ENCODE measurements around the gene TNRC6B. TPM values are rescaled to one million over a fixed set of nuclear protein-coding genes. Genes with fewer than 3 reads are reported as not detected.

Gene TNRC6B
- total and polyA plus RNA-seq, 4 experiments from 2014 or later: 27.3 to 155 (median 123) TPM

DNA sequence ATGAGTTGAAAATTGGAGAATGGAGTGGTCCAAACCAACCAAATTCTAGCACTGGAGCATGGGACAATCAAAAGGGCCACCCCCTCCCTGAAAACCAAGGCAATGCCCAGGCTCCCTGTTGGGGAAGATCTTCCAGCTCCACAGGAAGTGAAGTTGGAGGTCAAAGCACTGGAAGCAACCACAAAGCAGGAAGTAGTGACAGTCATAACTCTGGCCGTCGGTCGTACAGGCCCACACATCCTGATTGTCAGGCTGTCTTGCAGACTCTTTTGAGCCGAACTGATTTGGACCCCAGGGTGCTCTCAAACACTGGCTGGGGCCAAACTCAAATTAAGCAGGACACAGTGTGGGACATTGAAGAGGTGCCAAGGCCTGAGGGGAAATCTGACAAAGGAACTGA is 88.1 kb downstream of the TNRC6B start:
- POLR2A ChIA-PET (ENCODE audit: partially characterized antibody): interaction anchor here (0.6 kb wide), 1 partner anchor 40 kb away, joined by 4 read pairs; no protein-coding TSS in a partner anchor
- intact Hi-C loops (cut with micrococcal nuclease): no loop called here
- H3K9me3 Mint-ChIP-seq: peaks cover 0 to 2% (median 0%) of the 10 kb centered on the region in 8 donors
- peak overlapping the region in 6 of 7 donors; percentile 10 to 90 (median 68) for H3K27ac Mint-ChIP-seq
- peaks cover 61% of the 10 kb centered on the region for H3K4me1 ChIP-seq (ENCODE audit: insufficient read depth, low read length)
- peaks cover 38 to 58% (median 52%) of the 10 kb centered on the region in 4 donors for H3K4me1 Mint-ChIP-seq
- DNase-seq: no peak
- no peaks in the 10 kb centered on the region for H3K9me3 ChIP-seq (ENCODE audit: control insufficient read depth in 1 of 2, low read length in 2 of 2)
- no peaks in the 10 kb centered on the region for H3K27me3 Mint-ChIP-seq
- no peak overlapping the region for H3K27ac ChIP-seq (ENCODE audit: low read depth, low read length)
- H3K4me3 ChIP-seq (ENCODE audit: low read length in 2 of 2): no peak overlapping the region
- peak overlapping the region in 7 of 8 donors; percentile 1 to 59 (median 41) for H3K4me3 Mint-ChIP-seq
- CTCF ChIA-PET (ENCODE audit: partially characterized antibody): no interaction called here
- H3K36me3 ChIP-seq (ENCODE audit: insufficient read depth, low read length): peaks cover 41% of the 10 kb centered on the region
- no peaks in the 10 kb centered on the region for H3K27me3 ChIP-seq (ENCODE audit: insufficient read depth, low read length)
- H3K36me3 Mint-ChIP-seq: peaks cover 64 to 66% of the 10 kb centered on the region in 2 donors

DNA sequence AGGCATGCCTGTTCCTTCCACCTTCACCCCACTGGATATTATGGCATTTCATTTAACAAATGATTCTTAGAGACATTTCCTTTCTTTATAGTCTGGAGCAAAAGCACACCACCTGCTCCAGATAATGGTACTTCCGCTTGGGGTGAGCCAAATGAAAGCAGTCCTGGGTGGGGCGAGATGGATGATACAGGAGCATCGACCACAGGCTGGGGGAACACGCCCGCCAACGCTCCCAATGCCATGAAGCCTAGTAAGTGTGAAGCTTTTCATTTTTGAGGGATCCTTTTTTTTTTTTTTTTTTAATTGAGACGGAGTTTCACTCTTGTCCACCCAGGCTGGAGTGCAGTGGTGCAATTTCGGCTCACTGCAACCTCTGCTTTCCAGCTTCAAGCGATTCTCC is 92.3 kb downstream of the TNRC6B start:
- H3K36me3 ChIP-seq (ENCODE audit: insufficient read depth, low read length): peaks cover 34% of the 10 kb centered on the region
- Mint-ChIP-seq H3K36me3 (peaks cover 62 to 76% of the 10 kb centered on the region in 2 donors), H3K4me3 (no peak overlapping the region)

GRCh38 chr22:40270748-40271373 is 93.1 kb downstream of the TNRC6B start:
- POLR2A ChIA-PET (ENCODE audit: partially characterized antibody): interaction anchor here (0.6 to 1.8 kb wide), 6 partner anchors 18 to 75 kb away, joined by 3 to 5 read pairs (median 3); no protein-coding TSS in a partner anchor
- H3K27me3 Mint-ChIP-seq: no peaks in the 10 kb centered on the region
- intact Hi-C loops (cut with micrococcal nuclease): no loop called here
- peaks cover 27% of the 10 kb centered on the region for H3K36me3 ChIP-seq (ENCODE audit: insufficient read depth, low read length)
- peaks cover 33% of the 10 kb centered on the region for H3K4me1 ChIP-seq (ENCODE audit: insufficient read depth, low read length)
- H3K9me3 Mint-ChIP-seq: peaks cover 0 to under 1% (median 0%) of the 10 kb centered on the region in 8 donors
- H3K27me3 ChIP-seq (ENCODE audit: insufficient read depth, low read length): no peaks in the 10 kb centered on the region
- peaks cover 20 to 58% (median 41%) of the 10 kb centered on the region in 4 donors for H3K4me1 Mint-ChIP-seq
- DNase-seq: no peak
- H3K4me3 Mint-ChIP-seq: no peak overlapping the region
- no peak overlapping the region for H3K4me3 ChIP-seq (ENCODE audit: low read length in 2 of 2)
- no peak overlapping the region for H3K27ac ChIP-seq (ENCODE audit: low read depth, low read length)
- H3K27ac Mint-ChIP-seq: peak overlapping the region in 3 of 7 donors; percentile 64 to 82 (median 64)
- peaks cover 54 to 70% of the 10 kb centered on the region in 2 donors for H3K36me3 Mint-ChIP-seq
- CTCF ChIA-PET (ENCODE audit: partially characterized antibody): interaction anchor here (2.2 kb wide), 1 partner anchor 77 kb away, joined by 8 read pairs; no protein-coding TSS in a partner anchor
- no peaks in the 10 kb centered on the region for H3K9me3 ChIP-seq (ENCODE audit: control insufficient read depth in 1 of 2, low read length in 2 of 2)

More for the DNA sequence above, 92.3 kb downstream of the TNRC6B start:
- Histone ChIP-seq H3K4me3 (ENCODE audit: low read length in 2 of 2) (no peak overlapping the region), H3K27me3 (ENCODE audit: insufficient read depth, low read length) (no peaks in the 10 kb centered on the region), H3K27ac (ENCODE audit: low read depth, low read length) (no peak overlapping the region), H3K9me3 (ENCODE audit: control insufficient read depth in 1 of 2, low read length in 2 of 2) (no peaks in the 10 kb centered on the region), H3K4me1 (ENCODE audit: insufficient read depth, low read length) (peaks cover 33% of the 10 kb centered on the region)
- no peak for DNase-seq
- intact Hi-C loops (cut with micrococcal nuclease): no loop called here
- ChIA-PET CTCF (ENCODE audit: partially characterized antibody) (interaction anchor here (2.2 kb wide), 1 partner anchor 78 kb away, joined by 8 read pairs; no protein-coding TSS in a partner anchor), POLR2A (ENCODE audit: partially characterized antibody) (interaction anchor here (0.8 to 1.7 kb wide), 2 partner anchors 21 to 32 kb away, joined by 3 to 4 read pairs; no protein-coding TSS in a partner anchor)
- H3K4me1 Mint-ChIP-seq: peaks cover 26 to 58% (median 43%) of the 10 kb centered on the region in 4 donors
- peaks cover 0 to 1% (median 0%) of the 10 kb centered on the region in 8 donors for H3K9me3 Mint-ChIP-seq
- no peaks in the 10 kb centered on the region for H3K27me3 Mint-ChIP-seq
- H3K27ac Mint-ChIP-seq: peak overlapping the region in 1 of 7 donors; percentile 37

GRCh38 chr22:40271440-40271839 is 93.7 kb downstream of the TNRC6B start:
- Mint-ChIP-seq H3K4me1 (peaks cover 19 to 58% (median 41%) of the 10 kb centered on the region in 4 donors), H3K27ac (peak overlapping the region in 4 of 7 donors; percentile 5 to 63 (median 23)), H3K27me3 (no peaks in the 10 kb centered on the region), H3K36me3 (peaks cover 51 to 67% of the 10 kb centered on the region in 2 donors), H3K9me3 (peaks cover 0 to 2% (median 0%) of the 10 kb centered on the region in 8 donors), H3K4me3 (no peak overlapping the region)
- Histone ChIP-seq H3K27me3 (ENCODE audit: insufficient read depth, low read length) (no peaks in the 10 kb centered on the region), H3K36me3 (ENCODE audit: insufficient read depth, low read length) (peaks cover 21% of the 10 kb centered on the region), H3K4me1 (ENCODE audit: insufficient read depth, low read length) (peaks cover 32% of the 10 kb centered on the region), H3K9me3 (ENCODE audit: control insufficient read depth in 1 of 2, low read length in 2 of 2) (no peaks in the 10 kb centered on the region), H3K27ac (ENCODE audit: low read depth, low read length) (no peak overlapping the region), H3K4me3 (ENCODE audit: low read length in 2 of 2) (no peak overlapping the region)
- CTCF ChIA-PET (ENCODE audit: partially characterized antibody): interaction anchor here (2.2 kb wide), 1 partner anchor 77 kb away, joined by 8 read pairs; no protein-coding TSS in a partner anchor
- intact Hi-C loops (cut with micrococcal nuclease): no loop called here
- no peak for DNase-seq
- POLR2A ChIA-PET (ENCODE audit: partially characterized antibody): interaction anchor here (0.6 to 1.8 kb wide), 5 partner anchors 17 to 74 kb away, joined by 3 to 5 read pairs (median 3); no protein-coding TSS in a partner anchor

GRCh38 chr22:40273319-40273718 is 95.6 kb downstream of the TNRC6B start:
- no peaks in the 10 kb centered on the region for H3K9me3 ChIP-seq (ENCODE audit: control insufficient read depth in 1 of 2, low read length in 2 of 2)
- no peak for DNase-seq
- H3K27me3 ChIP-seq (ENCODE audit: insufficient read depth, low read length): no peaks in the 10 kb centered on the region
- no peak overlapping the region for H3K27ac ChIP-seq (ENCODE audit: low read depth, low read length)
- Mint-ChIP-seq H3K36me3 (peaks cover 47 to 70% of the 10 kb centered on the region in 2 donors), H3K4me3 (peak overlapping the region in 1 of 8 donors; percentile 5), H3K4me1 (peaks cover 26 to 60% (median 45%) of the 10 kb centered on the region in 4 donors), H3K9me3 (peaks cover 0 to 2% (median 0%) of the 10 kb centered on the region in 8 donors), H3K27ac (peak overlapping the region in 5 of 7 donors; percentile 46 to 80 (median 75)), H3K27me3 (no peaks in the 10 kb centered on the region)
- peaks cover 37% of the 10 kb centered on the region for H3K4me1 ChIP-seq (ENCODE audit: insufficient read depth, low read length)
- CTCF ChIA-PET (ENCODE audit: partially characterized antibody): no interaction called here
- POLR2A ChIA-PET (ENCODE audit: partially characterized antibody): interaction anchor here (1.4 to 1.5 kb wide), 2 partner anchors 16 to 32 kb away, joined by 3 read pairs; no protein-coding TSS in a partner anchor
- H3K36me3 ChIP-seq (ENCODE audit: insufficient read depth, low read length): peaks cover 15% of the 10 kb centered on the region
- H3K4me3 ChIP-seq (ENCODE audit: low read length in 2 of 2): no peak overlapping the region
- intact Hi-C loops (cut with micrococcal nuclease): no loop called here

DNA sequence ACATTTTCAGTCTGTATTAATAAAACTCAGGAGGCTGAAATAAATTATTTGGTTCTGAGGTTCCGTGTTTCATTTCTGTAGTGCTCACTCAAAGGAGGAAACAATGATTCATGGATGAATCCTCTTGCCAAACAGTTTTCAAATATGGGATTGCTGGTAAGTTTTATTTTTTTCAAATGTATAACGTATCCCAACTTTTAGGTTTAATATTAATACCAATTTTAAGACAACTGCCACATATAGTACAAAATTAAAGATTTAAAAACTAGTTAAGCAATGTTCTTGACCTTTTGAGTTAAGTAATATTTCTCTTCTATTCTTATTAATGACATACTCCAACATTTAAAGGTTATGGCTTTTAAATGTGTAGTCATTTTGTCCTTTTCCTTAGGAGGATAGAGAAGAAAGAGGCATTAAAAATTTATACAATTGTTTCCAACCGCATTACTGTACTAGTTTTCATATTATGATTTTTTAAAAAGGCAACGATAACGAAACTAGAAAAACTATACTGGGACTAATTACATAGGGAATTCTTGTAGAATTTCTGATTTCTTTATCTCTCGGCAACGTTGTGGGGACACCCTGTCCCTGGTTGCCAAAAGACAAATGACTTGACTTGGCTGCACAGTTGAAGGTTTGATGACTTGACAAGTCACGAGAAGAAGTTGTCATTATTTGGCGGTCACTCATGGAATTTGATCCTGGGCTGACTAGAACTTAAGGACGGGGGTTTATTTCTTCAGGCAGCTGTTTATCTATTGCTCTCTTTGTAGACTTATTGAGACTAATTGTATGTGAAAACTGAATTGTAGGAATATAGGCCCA is 99.5 kb downstream of the TNRC6B start:
- H3K9me3 Mint-ChIP-seq: peaks cover 0 to 2% (median 0%) of the 10 kb centered on the region in 8 donors
- ChIA-PET CTCF (ENCODE audit: partially characterized antibody) (interaction anchor here (1.2 kb wide), 1 partner anchor 71 kb away, joined by 9 read pairs; no protein-coding TSS in a partner anchor), POLR2A (ENCODE audit: partially characterized antibody) (interaction anchor here (0.9 to 1.5 kb wide), 3 partner anchors 34 to 57 kb away, joined by 3 to 5 read pairs (median 4); no protein-coding TSS in a partner anchor)
- peak overlapping the region; percentile 66 for H3K27ac ChIP-seq (ENCODE audit: low read depth, low read length)
- H3K27me3 ChIP-seq (ENCODE audit: insufficient read depth, low read length): no peaks in the 10 kb centered on the region
- H3K4me3 Mint-ChIP-seq: peak overlapping the region in 4 of 8 donors; percentile 22 to 98 (median 30)
- DNase-seq: no peak
- peaks cover 30% of the 10 kb centered on the region for H3K36me3 ChIP-seq (ENCODE audit: insufficient read depth, low read length)
- peaks cover 25 to 73% (median 51%) of the 10 kb centered on the region in 4 donors for H3K4me1 Mint-ChIP-seq
- no peak overlapping the region for H3K4me3 ChIP-seq (ENCODE audit: low read length in 2 of 2)
- peak overlapping the region; percentile 31 to 99 (median 84) for H3K27ac Mint-ChIP-seq
- intact Hi-C loops (cut with micrococcal nuclease): loop anchor here (2.0 kb wide), 1 partner anchor 14 kb away; no protein-coding TSS in a partner anchor
- H3K4me1 ChIP-seq (ENCODE audit: insufficient read depth, low read length): peaks cover 53% of the 10 kb centered on the region
- no peaks in the 10 kb centered on the region for H3K9me3 ChIP-seq (ENCODE audit: control insufficient read depth in 1 of 2, low read length in 2 of 2)
- no peaks in the 10 kb centered on the region for H3K27me3 Mint-ChIP-seq
- peaks cover 58 to 72% of the 10 kb centered on the region in 2 donors for H3K36me3 Mint-ChIP-seq

Data from CD4-positive, alpha-beta memory T cell (primary cell).